Neutrophil (primary cell): Measurements from ENCODE around the gene NAA20.

Experiments used
- H3K27ac ChIP-seq: fragments of 200-600 bp; sonication (generic); 2 replicates; pipeline ENCODE4 v1.5.1; 2016; ENCODE audit warnings: mild to moderate bottlenecking, moderate library complexity
- H3K27me3 ChIP-seq: fragments of 200-600 bp; sonication (generic); 2 replicates; pipeline ENCODE4 v1.6.0; 2016; ENCODE audit warnings: mild to moderate bottlenecking
- H3K36me3 ChIP-seq: fragments of 200-600 bp; sonication (generic); 2 replicates; pipeline ENCODE4 v1.5.1; 2017
- H3K4me1 ChIP-seq, 2 experiments: fragments of 200-600 bp in 1 of 2; sonication (generic) in 1 of 2; 1 replicate in 1 of 2; 2 replicates in 1 of 2; pipeline versions ENCODE4 v1.5.1 to v1.6.1; 2013 to 2016; ENCODE audit warnings: low read depth in 1 of 2, low read length in 1 of 2, mild to moderate bottlenecking in 1 of 2, moderate library complexity in 1 of 2; ENCODE audit not compliant: control insufficient read depth in 1 of 2, insufficient read depth in 1 of 2
- H3K4me3 ChIP-seq, 2 experiments: fragments of 200-600 bp in 1 of 2; sonication (generic) in 1 of 2; 1 replicate in 1 of 2; 2 replicates in 1 of 2; pipeline ENCODE4 v1.5.1; 2013 to 2016; ENCODE audit warnings: low read depth in 1 of 2, low read length in 1 of 2, mild to moderate bottlenecking in 1 of 2, moderate library complexity in 1 of 2
- H3K9me3 ChIP-seq: fragments of 200-600 bp; sonication (generic); 2 replicates; pipeline ENCODE4 v1.5.1; 2016
- CTCF ChIP-seq: fragments of 200-600 bp; sonication (generic); IDR thresholded peaks from 2 replicates; pipeline ENCODE4 v1.5.1; 2016; ENCODE audit warnings: antibody characterized with exemption

Gene NAA20

DNA sequence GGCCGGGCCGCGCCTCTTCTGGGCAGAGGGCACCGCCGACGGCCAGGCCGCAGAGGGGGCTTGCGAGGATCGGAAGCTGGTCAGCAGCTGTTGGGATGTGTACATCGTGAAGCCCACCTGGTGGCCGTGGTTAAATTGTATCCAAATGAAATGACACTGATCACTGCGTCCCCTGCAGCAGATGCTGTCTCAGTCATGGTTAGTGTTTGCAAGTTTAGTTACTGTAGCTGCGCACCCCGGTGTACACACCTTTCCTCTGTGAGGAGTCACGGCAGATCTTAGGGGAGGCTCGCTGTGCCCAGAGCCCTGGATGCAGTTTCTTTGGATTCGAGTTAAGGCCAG is 653 bp downstream of the NAA20 start:
- Histone ChIP-seq H3K27ac (peak overlapping the region; percentile 69), H3K4me3 (peak overlapping the region; percentile 67 to 75), H3K9me3 (no peaks in the 10 kb centered on the region), H3K4me1 (peaks cover 9 to 19% of the 10 kb centered on the region in 2 experiments), H3K27me3 (no peaks in the 10 kb centered on the region), H3K36me3 (peaks cover 3% of the 10 kb centered on the region)
- no peak for TF ChIP-seq CTCF

DNA sequence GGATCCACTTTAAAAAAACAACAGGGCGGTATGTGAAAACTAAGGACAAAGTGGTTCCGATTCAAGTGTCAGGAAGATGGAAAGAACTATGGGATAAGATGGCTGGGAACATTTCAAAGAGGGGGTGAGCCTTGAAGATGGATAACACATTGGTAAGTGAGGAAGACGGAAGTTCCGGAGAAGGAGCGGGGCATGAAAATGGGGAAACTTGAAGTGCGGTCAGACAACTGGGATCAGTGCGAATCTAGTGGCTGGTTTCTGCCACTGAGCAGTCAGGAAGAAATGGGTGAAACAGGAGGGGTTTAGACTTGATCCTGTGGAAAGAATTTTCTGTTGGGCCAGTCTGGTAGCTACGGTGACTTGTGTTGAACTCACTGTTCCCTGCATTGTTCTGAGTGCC is 1.2 kb downstream of the NAA20 start:
- TF ChIP-seq CTCF, result no peak
- no peak overlapping the region for H3K27ac ChIP-seq

GRCh38 chr20:20019123-20019522 is 2.0 kb downstream of the NAA20 start:
- no peak for TF ChIP-seq CTCF
- no peak overlapping the region for H3K27ac ChIP-seq
- no peak overlapping the region for H3K4me3 ChIP-seq

More for the DNA sequence above, 1.2 kb downstream of the NAA20 start:
- Histone ChIP-seq H3K27me3 (no peaks in the 10 kb centered on the region), H3K9me3 (no peaks in the 10 kb centered on the region), H3K4me3 (no peak overlapping the region), H3K4me1 (peaks cover 9 to 19% of the 10 kb centered on the region in 2 experiments), H3K36me3 (peaks cover 6% of the 10 kb centered on the region)

GRCh38 chr20:20020908-20021307 is 3.7 kb downstream of the NAA20 start:
- no peak overlapping the region for H3K27ac ChIP-seq
- no peaks in the 10 kb centered on the region for H3K27me3 ChIP-seq
- peaks cover 9 to 19% of the 10 kb centered on the region in 2 experiments for H3K4me1 ChIP-seq
- H3K4me3 ChIP-seq, result no peak overlapping the region
- H3K36me3 ChIP-seq, result peaks cover 6% of the 10 kb centered on the region
- TF ChIP-seq CTCF, result no peak
- no peaks in the 10 kb centered on the region for H3K9me3 ChIP-seq

More at GRCh38 chr20:20019123-20019522, 2.0 kb downstream of the NAA20 start:
- Histone ChIP-seq H3K9me3 (no peaks in the 10 kb centered on the region), H3K27me3 (no peaks in the 10 kb centered on the region), H3K36me3 (peaks cover 6% of the 10 kb centered on the region), H3K4me1 (peaks cover 9 to 19% of the 10 kb centered on the region in 2 experiments)

GRCh38 chr20:20021835-20022234 is 4.7 kb downstream of the NAA20 start:
- no peak for TF ChIP-seq CTCF
- H3K4me3 ChIP-seq, result no peak overlapping the region
- H3K9me3 ChIP-seq, result no peaks in the 10 kb centered on the region
- peaks cover 7 to 14% of the 10 kb centered on the region in 2 experiments for H3K4me1 ChIP-seq
- no peak overlapping the region for H3K27ac ChIP-seq
- no peaks in the 10 kb centered on the region for H3K27me3 ChIP-seq
- peaks cover 10% of the 10 kb centered on the region for H3K36me3 ChIP-seq

GRCh38 chr20:20022498-20022897 is 5.3 kb downstream of the NAA20 start:
- H3K4me3 ChIP-seq, result no peak overlapping the region
- H3K36me3 ChIP-seq, result peaks cover 17% of the 10 kb centered on the region
- no peak for TF ChIP-seq CTCF
- no peaks in the 10 kb centered on the region for H3K9me3 ChIP-seq
- peaks cover 6 to 10% of the 10 kb centered on the region in 2 experiments for H3K4me1 ChIP-seq
- no peak overlapping the region for H3K27ac ChIP-seq
- H3K27me3 ChIP-seq, result no peaks in the 10 kb centered on the region
